A673 (cell line): ENCODE data around the gene CMIP. TPM values are rescaled to one million over a fixed set of nuclear protein-coding genes. Genes with fewer than 3 reads are reported as not detected.

ENCODE experiments used
- BruUV-seq: library from RNA; stranded (reverse); fragments of 400-500 nt; replicated peaks from 2 replicates; lab custom pipeline; 2021; lab: Mats Ljungman, UMichigan
- CTCF ChIA-PET: fragments of 300-600 bp; sonication (Branson Sonifier 250); formaldehyde crosslinking; loops from one replicate; lab custom pipeline; 2022; ENCODE audit warnings: antibody characterized with exemption; lab: Charles Lee
- POLR2A ChIA-PET: fragments of 300-600 bp; sonication (Branson Sonifier 250); formaldehyde crosslinking; loops from one replicate; lab custom pipeline; 2022; ENCODE audit warnings: antibody characterized with exemption; ENCODE audit not compliant: low non-redundant PET; lab: Charles Lee
- DNase-seq: peaks from one replicate; pipeline ENCODE4 v3.0.0-alpha.2; 2015; ENCODE audit warnings: low spot score
- H3K27ac ChIP-seq: fragments of 200-600 bp; sonication (generic); 2 replicates; pipeline ENCODE4 v1.5.1; 2016; ENCODE audit warnings: mixed run types, low read depth, mild to moderate bottlenecking, mixed read lengths, antibody characterized with exemption, low read length; ENCODE audit not compliant: poor library complexity, severe bottlenecking
- H3K27me3 ChIP-seq: fragments of 200-600 bp; sonication (generic); replicated peaks from 2 replicates; pipeline ENCODE4 v1.6.1; 2017; ENCODE audit warnings: mixed run types, low read depth, mild to moderate bottlenecking, mixed read lengths, antibody characterized with exemption, low read length; ENCODE audit not compliant: insufficient read depth, poor library complexity
- H3K36me3 ChIP-seq: fragments of 200-600 bp; sonication (generic); 2 replicates; pipeline ENCODE4 v1.6.1; 2016; ENCODE audit warnings: mixed run types, mild to moderate bottlenecking, mixed read lengths, antibody characterized with exemption, low read length; ENCODE audit not compliant: insufficient read depth, poor library complexity, severe bottlenecking
- H3K4me1 ChIP-seq: fragments of 200-600 bp; sonication (generic); 2 replicates; pipeline ENCODE4 v1.6.1; 2017; ENCODE audit warnings: mixed run types, mild to moderate bottlenecking, mixed read lengths, antibody characterized with exemption, low read length; ENCODE audit not compliant: insufficient read depth, poor library complexity, severe bottlenecking
- H3K4me3 ChIP-seq: fragments of 200-600 bp; sonication (generic); 2 replicates; pipeline ENCODE4 v1.5.1; 2016; ENCODE audit warnings: low read depth, mixed run types, mild to moderate bottlenecking, mixed read lengths, low read length; ENCODE audit not compliant: poor library complexity, severe bottlenecking
- H3K9me3 ChIP-seq: fragments of 200-600 bp; sonication (generic); 2 replicates; pipeline ENCODE4 v1.6.1; 2016; ENCODE audit warnings: mixed run types, low read depth, mild to moderate bottlenecking, mixed read lengths, antibody characterized with exemption, low read length; ENCODE audit not compliant: poor library complexity, severe bottlenecking
- CTCF ChIP-seq: fragments of 300-800, 200-600 bp; sonication (generic); conservative IDR thresholded peaks from 2 replicates; pipeline ENCODE4 v1.5.1; 2017; ENCODE audit warnings: low read depth, mild to moderate bottlenecking, antibody characterized with exemption, low read length, moderate library complexity, mixed read lengths
- EZH2 ChIP-seq: fragments of 200-600 bp; sonication (generic); IDR thresholded peaks from 2 replicates; pipeline ENCODE4 v1.6.1; 2017; ENCODE audit warnings: borderline replicate concordance, low read depth, mild to moderate bottlenecking, mixed read lengths, antibody characterized with exemption, low read length; ENCODE audit not compliant: poor library complexity, severe bottlenecking
- intact Hi-C: fragments of 100-400 bp; cut with micrococcal nuclease; formaldehyde crosslinking; loops from one replicate; pipeline ENCODE4 v1.10.0; 2022; ENCODE audit not compliant: unreplicated experiment
- total RNA-seq: library from RNA; stranded (reverse); gene quantifications from 2 replicates; pipeline ENCODE4 v1.2.3, GENCODE V29; 2021

CMIP gene
- total RNA-seq, 1 experiment from 2014 or later, result 25.5 TPM

- DNase-seq, result no peak
- BruUV-seq, result no TSS peak
- TF ChIP-seq EZH2, result no peak
- no peak for TF ChIP-seq CTCF
- H3K4me3 ChIP-seq, result no peak overlapping the region
- intact Hi-C loops, result no loop called here
- no peaks in the 10 kb centered on the region for H3K4me1 ChIP-seq
- no peaks in the 10 kb centered on the region for H3K36me3 ChIP-seq
- no peak overlapping the region for H3K27ac ChIP-seq
- no peaks in the 10 kb centered on the region for H3K9me3 ChIP-seq
- ChIA-PET POLR2A (no interaction called here), CTCF (no interaction called here)
- no peaks in the 10 kb centered on the region for H3K27me3 ChIP-seq
Observed at GRCh38 chr16:81548551-81548875, 103.9 kb downstream of the CMIP start.

- no TSS peak for BruUV-seq
- H3K27me3 ChIP-seq, result no peaks in the 10 kb centered on the region
- ChIA-PET CTCF (no interaction called here), POLR2A (no interaction called here)
- no peak for DNase-seq
- H3K4me3 ChIP-seq, result no peak overlapping the region
- no peaks in the 10 kb centered on the region for H3K36me3 ChIP-seq
- H3K4me1 ChIP-seq, result no peaks in the 10 kb centered on the region
- intact Hi-C loops, result no loop called here
- TF ChIP-seq CTCF (no peak), EZH2 (no peak)
- no peaks in the 10 kb centered on the region for H3K9me3 ChIP-seq
- H3K27ac ChIP-seq, result no peak overlapping the region
Observed at GRCh38 chr16:81548876-81549546, 104.4 kb downstream of the CMIP start.

- H3K27ac ChIP-seq, result no peak overlapping the region
- intact Hi-C loops, result no loop called here
- ChIA-PET POLR2A (no interaction called here), CTCF (no interaction called here)
- no peaks in the 10 kb centered on the region for H3K4me1 ChIP-seq
- BruUV-seq, result no TSS peak
- TF ChIP-seq EZH2 (no peak), CTCF (no peak)
- DNase-seq, result no peak
- H3K4me3 ChIP-seq, result no peak overlapping the region
- H3K36me3 ChIP-seq, result no peaks in the 10 kb centered on the region
- no peaks in the 10 kb centered on the region for H3K9me3 ChIP-seq
- no peaks in the 10 kb centered on the region for H3K27me3 ChIP-seq
Observed at GRCh38 chr16:81549547-81550431, 105.2 kb downstream of the CMIP start.
